ENCODE measurements around the gene TAF4. TPM values are rescaled to one million over a fixed set of nuclear protein-coding genes. Genes with fewer than 3 reads are reported as not detected.

TAF4 gene
- total and polyA plus RNA-seq, 2 donors (not counting 1 experiment from before 2014, with no cell fraction given) = 2.6 to 3.0 TPM

GRCh38 chr20:62097881-62098407 is 32.3 kb upstream of the TAF4 start:
- no peak overlapping the region for H3K27ac ChIP-seq (ENCODE audit: insufficient read depth, low read length)

GRCh38 chr20:62096421-62097380 is 31.0 kb upstream of the TAF4 start:
- no peak for DNase-seq (ENCODE audit: low read depth in 2 of 2)
- TF ChIP-seq EZH2 (IDR thresholded peaks at IDR 0.05; ENCODE audit: low read length, missing control alignments) (no peak), CTCF (conservative IDR thresholded peaks at IDR 0.05 in 1 of 2, IDR thresholded peaks at IDR 0.05 in 1 of 2; ENCODE audit: low read depth in 1 of 2, low read length in 2 of 2) (no peak)
- Histone ChIP-seq H3K9me3 (ENCODE audit: control insufficient read depth, insufficient read depth, low read depth, low read length) (no peaks in the 10 kb centered on the region), H3K27me3 (ENCODE audit: control insufficient read depth, insufficient read depth, low read length) (no peaks in the 10 kb centered on the region), H3K36me3 (ENCODE audit: control insufficient read depth, insufficient read depth, low read length) (no peaks in the 10 kb centered on the region), H3K4me2 (ENCODE audit: extremely low read depth, insufficient read depth, low read length) (no peak overlapping the region), H4K20me1 (ENCODE audit: control insufficient read depth, extremely low read depth, insufficient read depth, low read length) (no peaks in the 10 kb centered on the region), H3K27ac (ENCODE audit: insufficient read depth, low read length) (no peak overlapping the region), H3K9ac (ENCODE audit: insufficient read depth, low read length) (no peak overlapping the region), H3K4me1 (ENCODE audit: control insufficient read depth, extremely low read depth, insufficient read depth, low read length) (no peaks in the 10 kb centered on the region), H2AFZ (ENCODE audit: low read length) (no peak overlapping the region), H3K79me2 (ENCODE audit: control insufficient read depth, insufficient read depth, low read length) (no peaks in the 10 kb centered on the region), H3K4me3 (replicated peaks in 1 of 4; ENCODE audit: control extremely low read depth in 1 of 4, insufficient read depth in 1 of 4, low read depth in 3 of 4, low read length in 4 of 4) (no peak overlapping the region)

More at GRCh38 chr20:62097881-62098407, 32.3 kb upstream of the TAF4 start:
- H3K4me3 ChIP-seq (replicated peaks in 1 of 4; ENCODE audit: control extremely low read depth in 1 of 4, insufficient read depth in 1 of 4, low read depth in 3 of 4, low read length in 4 of 4) = no peak overlapping the region
- TF ChIP-seq EZH2 (IDR thresholded peaks at IDR 0.05; ENCODE audit: low read length, missing control alignments) (no peak), CTCF (conservative IDR thresholded peaks at IDR 0.05 in 1 of 2, IDR thresholded peaks at IDR 0.05 in 1 of 2; ENCODE audit: low read depth in 1 of 2, low read length in 2 of 2) (no peak)
- no peak overlapping the region for H2AFZ ChIP-seq (ENCODE audit: low read length)
- no peaks in the 10 kb centered on the region for H3K79me2 ChIP-seq (ENCODE audit: control insufficient read depth, insufficient read depth, low read length)
- no peak for DNase-seq (ENCODE audit: low read depth in 2 of 2)
- no peaks in the 10 kb centered on the region for H3K27me3 ChIP-seq (ENCODE audit: control insufficient read depth, insufficient read depth, low read length)
- no peaks in the 10 kb centered on the region for H3K4me1 ChIP-seq (ENCODE audit: control insufficient read depth, extremely low read depth, insufficient read depth, low read length)
- no peaks in the 10 kb centered on the region for H3K9me3 ChIP-seq (ENCODE audit: control insufficient read depth, insufficient read depth, low read depth, low read length)
- H3K4me2 ChIP-seq (ENCODE audit: extremely low read depth, insufficient read depth, low read length) = no peak overlapping the region
- no peaks in the 10 kb centered on the region for H4K20me1 ChIP-seq (ENCODE audit: control insufficient read depth, extremely low read depth, insufficient read depth, low read length)
- no peaks in the 10 kb centered on the region for H3K36me3 ChIP-seq (ENCODE audit: control insufficient read depth, insufficient read depth, low read length)
- no peak overlapping the region for H3K9ac ChIP-seq (ENCODE audit: insufficient read depth, low read length)

- Histone ChIP-seq H2AFZ (ENCODE audit: low read length) (no peak overlapping the region), H3K9ac (ENCODE audit: insufficient read depth, low read length) (no peak overlapping the region), H3K9me3 (ENCODE audit: control insufficient read depth, insufficient read depth, low read depth, low read length) (no peaks in the 10 kb centered on the region), H4K20me1 (ENCODE audit: control insufficient read depth, extremely low read depth, insufficient read depth, low read length) (no peaks in the 10 kb centered on the region), H3K36me3 (ENCODE audit: control insufficient read depth, insufficient read depth, low read length) (no peaks in the 10 kb centered on the region), H3K4me1 (ENCODE audit: control insufficient read depth, extremely low read depth, insufficient read depth, low read length) (peaks cover 2% of the 10 kb centered on the region), H3K79me2 (ENCODE audit: control insufficient read depth, insufficient read depth, low read length) (no peaks in the 10 kb centered on the region), H3K4me2 (ENCODE audit: extremely low read depth, insufficient read depth, low read length) (no peak overlapping the region), H3K4me3 (replicated peaks in 1 of 4; ENCODE audit: control extremely low read depth in 1 of 4, insufficient read depth in 1 of 4, low read depth in 3 of 4, low read length in 4 of 4) (no peak overlapping the region), H3K27ac (ENCODE audit: insufficient read depth, low read length) (no peak overlapping the region), H3K27me3 (ENCODE audit: control insufficient read depth, insufficient read depth, low read length) (peaks cover 2% of the 10 kb centered on the region)
- no peak for DNase-seq (ENCODE audit: low read depth in 2 of 2)
- TF ChIP-seq CTCF (conservative IDR thresholded peaks at IDR 0.05 in 1 of 2, IDR thresholded peaks at IDR 0.05 in 1 of 2; ENCODE audit: low read depth in 1 of 2, low read length in 2 of 2) (no peak), EZH2 (IDR thresholded peaks at IDR 0.05; ENCODE audit: low read length, missing control alignments) (no peak)
Observed at GRCh38 chr20:62089393-62089792, 23.7 kb upstream of the TAF4 start.

Measured in fibroblast of lung (primary cell).